SK-N-SH treated with all-trans-retinoic acid at 6 μM for 48 hours (cell line): ENCODE data around the gene OGDHL.

Experiments used
- ATAC-seq: fragments of 200-7000 bp; cut with Tn5 transposase; 3 replicates; pipeline ENCODE4 v1.9.1; 2020; ENCODE audit warnings: mild to moderate bottlenecking, moderate library complexity
- ARNTL ChIP-seq: fragments of 450-650 bp; formaldehyde crosslinking; IDR thresholded peaks from 2 replicates; pipeline ENCODE4 v1.5.0; 2020; ENCODE audit warnings: low read depth, mild to moderate bottlenecking, moderate library complexity, borderline replicate concordance
- BACH2 ChIP-seq: fragments of 250-450 bp; sonication (Bioruptor Pico); IDR thresholded peaks from 2 replicates; pipeline ENCODE4 v1.9.0; 2021; ENCODE audit warnings: mild to moderate bottlenecking, borderline replicate concordance
- CREB5 ChIP-seq: fragments of 250-450 bp; sonication (Bioruptor Pico); IDR thresholded peaks from 2 replicates; pipeline ENCODE4 v1.5.1; 2020; ENCODE audit warnings: low read depth, mild to moderate bottlenecking, moderate library complexity
- CSDC2 ChIP-seq: fragments of 250-450 bp; sonication (Bioruptor Pico); IDR thresholded peaks from 2 replicates; pipeline ENCODE4 v1.5.0; 2020; ENCODE audit warnings: mild to moderate bottlenecking, moderate library complexity
- ESRRG ChIP-seq: fragments of 250-450 bp; sonication (Bioruptor Pico); IDR thresholded peaks from 2 replicates; pipeline ENCODE4 v1.6.1; 2021; ENCODE audit warnings: mild to moderate bottlenecking
- GLIS3 ChIP-seq: fragments of 250-450 bp; sonication (Bioruptor Pico); IDR thresholded peaks from 2 replicates; pipeline ENCODE4 v1.5.0; 2020; ENCODE audit warnings: mild to moderate bottlenecking, moderate library complexity
- ISL1 ChIP-seq: fragments of 250-450 bp; sonication (Bioruptor Pico); IDR thresholded peaks from 2 replicates; pipeline ENCODE4 v2.1.2; 2022; ENCODE audit warnings: mild to moderate bottlenecking, moderate library complexity
- OSR1 ChIP-seq: fragments of 250-450 bp; sonication (Bioruptor Pico); IDR thresholded peaks from 2 replicates; pipeline ENCODE4 v1.8.0; 2022; ENCODE audit warnings: moderate library complexity, mild to moderate bottlenecking, inconsistent platforms
- PPARA ChIP-seq: fragments of 250-450 bp; sonication (Bioruptor Pico); IDR thresholded peaks from 2 replicates; pipeline ENCODE4 v1.5.0; 2020; ENCODE audit warnings: mild to moderate bottlenecking, borderline replicate concordance
- RARB ChIP-seq: fragments of 250-450 bp; sonication (Bioruptor Pico); IDR thresholded peaks from 2 replicates; pipeline ENCODE4 v1.8.0; 2021; ENCODE audit warnings: mild to moderate bottlenecking, moderate library complexity
- TCF4 ChIP-seq: fragments of 250-450 bp; sonication (Bioruptor Pico); IDR thresholded peaks from 2 replicates; pipeline ENCODE4 v1.8.0; 2021; ENCODE audit warnings: mild to moderate bottlenecking, moderate library complexity, borderline replicate concordance
- TOX ChIP-seq: fragments of 250-450 bp; sonication (Bioruptor Pico); IDR thresholded peaks from 2 replicates; pipeline ENCODE4 v1.8.0; 2021; ENCODE audit warnings: mild to moderate bottlenecking, moderate library complexity, borderline replicate concordance
- TSHZ2 ChIP-seq: fragments of 250-450 bp; sonication (Bioruptor Pico); IDR thresholded peaks from 2 replicates; pipeline ENCODE4 v1.5.0; 2020; ENCODE audit warnings: mild to moderate bottlenecking, moderate library complexity
- ZFP30 ChIP-seq: fragments of 450-650 bp; formaldehyde crosslinking; IDR thresholded peaks from 2 replicates; pipeline ENCODE4 v1.5.0; 2022; ENCODE audit warnings: mild to moderate bottlenecking, moderate library complexity
- ZNF70 ChIP-seq: fragments of 450-650 bp; formaldehyde crosslinking; IDR thresholded peaks from 2 replicates; pipeline ENCODE4 v1.5.0; 2020; ENCODE audit warnings: mild to moderate bottlenecking, moderate library complexity
- ZNF8 ChIP-seq: fragments of 450-650 bp; formaldehyde crosslinking; IDR thresholded peaks from 2 replicates; pipeline ENCODE4 v1.5.0; 2020; ENCODE audit warnings: mild to moderate bottlenecking, moderate library complexity
- TF ChIP-seq, protein P1 (sequence below): fragments of 250-450 bp; sonication (Bioruptor Pico); IDR thresholded peaks from 2 replicates; pipeline ENCODE4 v1.8.0; 2021; ENCODE audit warnings: low read depth, mild to moderate bottlenecking, moderate library complexity, borderline replicate concordance
- TF ChIP-seq, protein P2 (sequence below): fragments of 250-450 bp; sonication (Bioruptor Pico); IDR thresholded peaks from 2 replicates; pipeline ENCODE4 v1.5.1; 2021; ENCODE audit warnings: mild to moderate bottlenecking, moderate library complexity

The OGDHL gene

GRCh38 chr10:49744924-49745605, 17.1 kb downstream of the OGDHL start:
- ATAC-seq = peak; percentile 13; the same call in 1 of the 3 replicates
- no peak for TF ChIP-seq CSDC2 (CRISPR knock-in tag)

- TF ChIP-seq ARNTL (CRISPR knock-in tag) = no peak
- no peak for TF ChIP-seq ZNF70
- no peak for TF ChIP-seq BACH2
- TF ChIP-seq TSHZ2 (CRISPR knock-in tag) = no peak
- TF ChIP-seq OSR1 (CRISPR knock-in tag) = no peak
- no peak for ATAC-seq
Observed at GRCh38 chr10:49744091-49744685, 17.9 kb downstream of the OGDHL start.

DNA sequence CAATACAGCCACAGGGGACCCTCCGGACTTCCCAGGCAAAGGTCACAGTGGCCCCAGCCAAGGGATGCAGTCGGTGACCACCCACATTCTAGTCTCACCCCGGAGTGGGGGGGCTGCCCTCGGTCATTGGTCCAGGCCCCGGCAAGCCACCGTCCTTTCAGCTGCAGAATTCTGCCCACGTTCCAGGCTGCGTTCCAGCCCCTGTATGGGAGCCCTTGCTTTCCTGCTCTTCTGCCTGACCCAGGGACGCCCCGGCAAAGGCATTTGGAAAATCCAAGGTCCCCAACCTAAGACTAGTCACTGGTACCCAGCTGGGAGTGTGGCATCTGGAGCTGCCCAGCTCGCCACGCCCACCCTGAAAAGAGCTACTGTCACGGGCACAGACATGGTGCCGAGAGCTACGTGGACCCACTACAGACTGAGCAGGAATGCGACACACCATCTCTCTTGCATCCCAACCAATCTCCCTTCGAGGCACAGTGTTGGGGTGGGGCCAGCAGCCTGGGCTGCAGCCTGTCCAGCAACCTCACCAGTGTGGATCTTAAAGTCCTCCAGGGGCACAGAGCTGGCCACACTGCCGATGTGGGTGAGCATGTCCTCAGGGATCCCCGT, 18.6 kb downstream of the OGDHL start:
- no peak for ATAC-seq
- TF ChIP-seq ESRRG (CRISPR knock-in tag) = no peak
- no peak for TF ChIP-seq ISL1 (CRISPR knock-in tag)
- no peak for TF ChIP-seq TOX (CRISPR knock-in tag)

DNA sequence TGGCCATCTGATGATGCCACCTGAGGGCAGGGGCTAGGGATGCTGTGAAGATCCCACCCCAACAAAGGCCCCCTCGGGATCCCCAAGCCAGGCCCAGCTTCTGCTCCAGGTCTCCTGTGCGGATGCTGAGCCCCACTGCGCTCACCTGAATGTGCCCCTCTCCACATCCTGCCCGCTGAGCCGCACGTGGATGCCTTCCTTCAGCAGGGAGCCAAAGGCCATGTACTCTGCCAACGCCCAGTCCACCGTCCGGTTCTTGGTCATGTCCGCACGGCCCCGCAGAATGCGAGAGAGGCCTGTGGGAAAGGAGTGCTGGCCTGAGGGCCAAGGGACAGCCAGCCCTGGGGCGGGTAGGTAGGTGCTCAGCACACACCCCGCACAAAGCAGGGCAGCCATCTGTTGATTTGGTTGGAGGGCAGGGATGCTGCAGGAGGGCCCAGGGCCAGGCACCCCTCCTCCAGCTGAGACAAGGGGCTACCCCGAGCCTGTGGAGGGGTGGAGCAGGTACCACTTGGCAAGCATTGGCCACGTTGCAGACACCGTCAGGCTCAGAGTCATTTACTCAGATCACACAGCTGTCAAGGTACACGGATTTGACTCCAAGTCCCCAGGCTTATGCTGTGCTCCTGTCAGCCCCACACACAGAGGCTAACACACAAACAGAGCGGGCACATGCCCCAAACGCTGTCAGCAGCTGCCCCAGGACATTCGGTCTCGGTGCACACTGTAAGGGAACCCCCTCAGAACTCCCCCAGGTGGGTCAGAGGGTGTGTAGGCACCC, 19.2 kb downstream of the OGDHL start:
- ATAC-seq = no peak
- no peak for TF ChIP-seq CREB5
- TF ChIP-seq ZFP30 (CRISPR knock-in tag) = no peak
- no peak for TF ChIP-seq ZNF70
- no peak for TF ChIP-seq ESRRG (CRISPR knock-in tag)
- no peak for TF ChIP-seq ZNF8 (CRISPR knock-in tag)
- TF ChIP-seq PPARA = no peak
- TF ChIP-seq TCF4 (CRISPR knock-in tag) = no peak
- no peak for TF ChIP-seq GLIS3 (CRISPR knock-in tag)
- TF ChIP-seq BACH2 = no peak
- TF ChIP-seq TOX (CRISPR knock-in tag) = no peak
- no peak for TF ChIP-seq RARB
- TF ChIP-seq, protein P1, sequence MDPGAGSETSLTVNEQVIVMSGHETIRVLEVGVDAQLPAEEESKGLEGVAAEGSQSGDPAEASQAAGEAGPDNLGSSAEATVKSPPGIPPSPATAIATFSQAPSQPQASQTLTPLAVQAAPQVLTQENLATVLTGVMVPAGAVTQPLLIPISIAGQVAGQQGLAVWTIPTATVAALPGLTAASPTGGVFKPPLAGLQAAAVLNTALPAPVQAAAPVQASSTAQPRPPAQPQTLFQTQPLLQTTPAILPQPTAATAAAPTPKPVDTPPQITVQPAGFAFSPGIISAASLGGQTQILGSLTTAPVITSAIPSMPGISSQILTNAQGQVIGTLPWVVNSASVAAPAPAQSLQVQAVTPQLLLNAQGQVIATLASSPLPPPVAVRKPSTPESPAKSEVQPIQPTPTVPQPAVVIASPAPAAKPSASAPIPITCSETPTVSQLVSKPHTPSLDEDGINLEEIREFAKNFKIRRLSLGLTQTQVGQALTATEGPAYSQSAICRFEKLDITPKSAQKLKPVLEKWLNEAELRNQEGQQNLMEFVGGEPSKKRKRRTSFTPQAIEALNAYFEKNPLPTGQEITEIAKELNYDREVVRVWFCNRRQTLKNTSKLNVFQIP (CRISPR knock-in tag) = no peak
- TF ChIP-seq, protein P2, sequence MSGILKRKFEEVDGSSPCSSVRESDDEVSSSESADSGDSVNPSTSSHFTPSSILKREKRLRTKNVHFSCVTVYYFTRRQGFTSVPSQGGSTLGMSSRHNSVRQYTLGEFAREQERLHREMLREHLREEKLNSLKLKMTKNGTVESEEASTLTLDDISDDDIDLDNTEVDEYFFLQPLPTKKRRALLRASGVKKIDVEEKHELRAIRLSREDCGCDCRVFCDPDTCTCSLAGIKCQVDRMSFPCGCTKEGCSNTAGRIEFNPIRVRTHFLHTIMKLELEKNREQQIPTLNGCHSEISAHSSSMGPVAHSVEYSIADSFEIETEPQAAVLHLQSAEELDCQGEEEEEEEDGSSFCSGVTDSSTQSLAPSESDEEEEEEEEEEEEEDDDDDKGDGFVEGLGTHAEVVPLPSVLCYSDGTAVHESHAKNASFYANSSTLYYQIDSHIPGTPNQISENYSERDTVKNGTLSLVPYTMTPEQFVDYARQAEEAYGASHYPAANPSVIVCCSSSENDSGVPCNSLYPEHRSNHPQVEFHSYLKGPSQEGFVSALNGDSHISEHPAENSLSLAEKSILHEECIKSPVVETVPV (CRISPR knock-in tag) = no peak
- no peak for TF ChIP-seq ISL1 (CRISPR knock-in tag)
